GM18907 (cell line): Measurements from ENCODE around the gene CNBD2.
"Not testable (repeated sequence)": the region's sequence is repeated elsewhere in the genome, so short reads cannot be mapped to it uniquely, and the experiment has no call there.

Experiments
- ATAC-seq: cut with Tn5 transposase; IDR thresholded peaks from one replicate; pipeline ENCODE4 v1.9.1; 2021; ENCODE audit warnings: mild to moderate bottlenecking, moderate library complexity; ENCODE audit not compliant: unreplicated experiment

CNBD2 gene

DNA sequence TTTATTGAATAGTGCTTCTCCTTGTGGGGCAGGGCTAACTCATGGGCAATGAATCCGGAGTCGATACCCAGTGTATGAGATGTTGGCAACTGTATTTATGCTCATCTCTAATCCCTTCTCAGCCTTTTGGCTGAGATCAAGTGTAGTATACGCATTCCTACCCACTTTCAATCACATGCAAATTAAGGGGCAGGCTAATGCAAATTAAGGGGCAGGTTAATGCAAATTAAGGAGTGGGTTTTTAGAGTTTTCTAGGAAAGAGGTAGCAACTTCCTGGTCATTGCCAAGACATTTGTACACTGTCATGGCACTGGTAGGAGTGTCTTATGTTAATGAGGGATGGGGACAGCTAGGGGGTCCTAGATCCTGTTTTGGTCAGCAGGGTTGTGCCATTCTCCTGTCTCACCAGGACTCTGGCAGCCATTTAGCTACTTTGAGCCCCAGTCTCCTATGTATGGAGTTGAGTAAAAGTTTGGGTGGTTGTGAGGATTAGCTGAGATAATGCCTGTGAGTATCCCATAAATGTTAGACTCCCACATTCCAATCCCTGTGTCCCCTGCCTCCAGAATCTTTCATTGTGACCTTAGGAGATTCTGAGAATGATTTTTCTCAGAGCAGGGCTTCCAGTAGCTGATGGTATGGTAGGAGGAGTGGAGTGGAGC is at the start of gene CNBD2:
CNBD2 (plus strand) TSS at position 612 of the 662 bp plus-strand sequence. CDS start 173 bp downstream, outside the sequence.
- ATAC-seq = no peak

- ATAC-seq = no peak
Measured at GRCh38 chr20:35920523-35920922, 47.9 kb upstream of the CNBD2 start.

DNA sequence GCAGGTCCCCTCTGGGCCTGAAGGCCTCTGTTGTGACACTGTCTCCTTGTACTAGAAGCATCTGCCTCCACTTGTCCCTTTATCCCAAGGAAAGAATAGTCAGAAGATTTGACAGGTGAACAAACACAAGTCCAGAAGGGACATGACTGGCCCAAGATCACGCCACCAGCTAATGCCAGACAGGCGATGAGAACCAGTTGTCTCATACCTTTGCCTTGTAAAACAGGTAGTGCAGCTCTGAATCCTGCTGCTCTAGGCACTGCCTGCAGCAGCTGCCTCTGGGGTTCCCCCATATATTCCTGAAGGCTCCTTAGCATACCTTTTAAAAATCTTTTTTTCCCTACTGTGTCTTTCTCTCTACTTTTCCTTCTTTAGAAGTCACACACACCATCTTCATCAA is 39.1 kb upstream of the CNBD2 start:
- ATAC-seq = no peak

GRCh38 chr20:35934050-35934449 is 34.3 kb upstream of the CNBD2 start:
- ATAC-seq = no peak

DNA sequence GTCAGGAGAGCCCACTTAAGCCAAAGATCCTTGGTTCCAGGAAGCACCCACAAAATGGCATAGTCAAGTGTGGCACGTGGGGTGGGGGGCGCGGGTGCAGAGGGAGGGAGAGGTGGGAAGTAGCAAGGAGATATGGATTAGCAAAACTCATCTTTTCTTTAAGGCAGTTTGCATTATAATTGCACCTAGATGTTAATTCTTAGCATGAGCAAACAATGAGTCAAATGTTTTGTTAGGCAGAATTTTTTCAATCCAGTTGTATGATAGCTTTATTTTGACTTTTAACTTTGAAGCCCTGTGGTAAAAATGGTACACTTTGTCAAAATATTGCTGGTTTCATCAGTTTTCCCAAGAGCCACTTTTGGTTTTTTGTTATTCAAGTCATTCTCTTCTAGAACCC is 29.1 kb upstream of the CNBD2 start:
- no peak for ATAC-seq

DNA sequence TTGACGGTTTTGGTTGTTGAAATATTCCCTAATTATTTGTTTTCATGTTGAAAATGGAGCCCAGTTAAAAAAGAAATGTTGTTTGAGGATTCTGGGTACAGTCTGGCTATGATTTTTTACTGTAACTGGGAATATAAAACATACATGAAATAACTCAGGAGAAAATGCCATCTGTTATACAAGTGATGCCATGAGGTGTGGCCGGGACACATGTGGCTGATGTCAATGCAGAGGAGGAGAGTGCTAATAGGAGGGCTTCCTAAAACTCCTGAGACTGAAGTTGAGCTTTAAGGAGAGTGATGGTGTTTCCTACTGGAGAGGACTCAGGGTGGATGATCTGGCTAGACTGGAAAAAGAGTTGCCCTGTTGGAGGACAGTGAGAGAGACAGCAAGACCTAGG is 26.8 kb upstream of the CNBD2 start:
- ATAC-seq = no peak

DNA sequence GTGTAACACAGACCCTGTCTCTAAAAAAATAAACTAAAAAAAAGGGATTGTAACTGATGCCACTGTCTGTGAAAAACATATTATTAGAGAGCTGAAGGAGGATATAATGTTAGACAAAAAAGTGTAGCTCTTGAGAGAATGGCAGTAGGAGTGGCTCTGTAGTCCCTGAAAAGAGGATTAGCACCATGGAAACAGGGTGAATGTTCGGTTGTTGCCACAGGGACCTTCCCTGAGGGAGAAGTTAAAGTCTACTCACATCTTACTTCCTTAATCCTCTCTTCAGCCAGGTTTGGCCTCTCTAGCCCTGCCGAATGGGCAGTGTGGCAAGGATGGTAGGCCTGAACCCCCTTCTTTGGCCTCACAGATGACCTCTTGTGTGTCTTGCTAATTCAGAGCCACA is 26.1 kb upstream of the CNBD2 start:
- ATAC-seq = no peak

GRCh38 chr20:35947489-35947888 is 20.9 kb upstream of the CNBD2 start:
- ATAC-seq = no peak

DNA sequence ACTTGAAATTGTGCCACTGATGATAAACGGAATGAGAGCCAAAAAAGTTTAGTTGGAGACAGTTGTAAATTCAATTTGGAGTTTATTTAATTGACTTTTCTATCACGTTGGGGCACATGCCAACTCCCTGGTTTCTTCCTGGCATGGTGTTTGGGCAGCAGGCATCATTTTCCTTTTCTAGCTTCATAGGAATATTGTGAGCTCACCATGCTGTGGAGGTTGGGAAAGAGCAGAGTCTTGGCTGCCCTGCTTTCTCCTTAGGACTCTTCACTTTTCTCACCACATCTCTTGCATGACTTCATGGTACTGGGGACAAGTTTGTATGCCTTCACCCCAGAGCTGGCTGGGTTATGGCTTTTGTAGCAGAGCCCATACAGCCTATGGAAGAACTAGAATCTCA is 20.5 kb upstream of the CNBD2 start:
- ATAC-seq = no peak

GRCh38 chr20:35950093-35950492 is 18.3 kb upstream of the CNBD2 start:
- no peak for ATAC-seq

- not testable (repeated sequence) for ATAC-seq
Measured at GRCh38 chr20:35952080-35952479, 16.3 kb upstream of the CNBD2 start.

- no peak for ATAC-seq
Measured at GRCh38 chr20:35952480-35953386, 15.7 kb upstream of the CNBD2 start.

GRCh38 chr20:35953387-35954199 is 14.8 kb upstream of the CNBD2 start:
- ATAC-seq = peak; percentile 34

DNA sequence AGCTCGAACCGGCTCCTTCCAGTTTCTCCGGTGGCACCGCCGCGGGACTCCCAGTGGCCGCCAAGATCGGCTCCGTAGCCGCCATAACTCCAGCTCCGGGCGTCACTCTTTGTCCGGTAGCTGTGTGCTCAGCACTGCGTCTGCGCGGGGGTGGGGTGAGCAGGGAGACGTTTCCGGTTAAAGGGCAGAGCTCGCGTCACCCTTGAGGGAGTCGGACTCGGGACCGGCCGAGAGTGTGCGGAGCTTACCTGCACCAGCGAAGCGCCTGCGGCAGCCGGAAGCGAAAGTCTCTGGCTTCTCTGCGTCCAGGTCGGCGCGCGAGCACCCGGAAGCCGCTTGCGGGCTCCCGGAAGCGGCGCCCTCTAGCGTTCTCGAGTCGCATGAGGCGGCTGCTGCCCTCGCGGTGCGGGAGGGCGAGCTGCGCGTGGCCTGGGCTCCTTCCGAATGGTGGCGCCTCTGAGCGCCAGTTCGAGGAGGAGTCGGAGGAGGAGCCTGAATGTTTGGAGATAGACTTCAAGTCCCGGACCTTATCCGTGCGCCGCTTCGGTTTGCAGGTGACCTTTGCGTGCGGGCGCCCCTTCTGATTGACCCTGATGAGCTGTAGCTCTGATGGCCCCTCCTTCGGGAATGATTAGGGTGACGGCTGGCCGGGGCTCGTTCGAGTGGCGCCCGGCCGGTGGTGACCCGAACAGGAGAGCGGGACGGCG is 14.0 kb upstream of the CNBD2 start, which contains the start of gene SCAND1:
SCAND1 (minus strand) TSS at position 303 of the 707 bp plus-strand sequence; CDS start at position 85, 218 bp downstream.
- peak; percentile 87 for ATAC-seq

DNA sequence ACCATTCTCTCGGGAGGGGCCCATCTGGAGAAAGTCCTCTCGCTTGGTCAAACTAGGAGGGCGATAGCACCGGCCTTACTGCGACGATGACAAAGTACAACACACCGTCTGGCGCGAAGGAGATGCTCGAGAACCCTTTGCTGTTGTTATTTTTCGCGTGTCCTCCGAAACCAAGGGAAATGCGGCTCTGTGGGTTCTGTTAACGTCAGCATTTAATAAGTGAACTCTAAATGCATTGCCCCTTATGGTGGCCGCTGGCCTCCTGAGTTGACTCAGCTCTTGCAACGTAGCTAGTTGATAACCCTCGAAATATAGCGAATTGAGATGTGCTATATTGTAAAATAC is 13.5 kb upstream of the CNBD2 start:
- peak; percentile 2 for ATAC-seq

DNA sequence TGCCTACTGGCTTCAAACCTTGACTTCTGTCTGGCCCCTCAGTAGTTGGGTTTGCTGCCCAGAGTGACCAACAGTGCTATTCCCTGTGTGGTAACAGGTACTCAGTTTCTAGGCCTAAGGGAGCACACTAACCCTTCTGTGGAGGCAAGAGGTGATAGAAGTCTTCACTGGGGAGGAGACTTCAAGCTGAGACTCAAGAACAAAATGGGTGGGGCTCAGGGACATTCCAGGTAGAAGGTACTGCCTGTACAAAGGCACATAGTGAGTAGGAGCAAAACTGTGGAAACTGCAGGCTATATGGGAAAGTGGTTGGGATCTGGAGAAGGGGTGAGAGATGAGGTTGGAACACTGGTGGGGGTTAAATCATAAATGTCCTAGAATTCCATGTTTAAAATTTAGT is 11.8 kb upstream of the CNBD2 start:
- ATAC-seq = no peak

DNA sequence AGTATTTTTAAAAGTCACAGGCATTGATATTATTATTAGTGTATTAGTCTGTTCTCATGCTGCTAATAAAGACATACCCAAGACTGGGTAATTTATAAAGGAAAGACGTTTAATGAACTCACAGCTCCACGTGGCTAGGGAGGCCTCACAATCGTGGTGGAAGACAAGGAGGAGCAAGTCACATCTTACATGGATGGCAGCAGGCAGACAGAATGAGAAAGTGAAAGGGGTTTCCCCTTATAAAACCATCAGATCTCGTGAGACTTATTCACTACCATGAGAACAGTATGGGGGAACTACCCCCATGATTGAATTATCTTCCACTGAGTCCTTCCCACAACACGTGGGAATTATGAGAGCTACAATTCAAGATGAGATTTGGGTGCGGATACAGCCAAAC is 9.1 kb upstream of the CNBD2 start:
- not testable (repeated sequence) for ATAC-seq

GRCh38 chr20:35963878-35964277 is 4.5 kb upstream of the CNBD2 start:
- no peak for ATAC-seq

DNA sequence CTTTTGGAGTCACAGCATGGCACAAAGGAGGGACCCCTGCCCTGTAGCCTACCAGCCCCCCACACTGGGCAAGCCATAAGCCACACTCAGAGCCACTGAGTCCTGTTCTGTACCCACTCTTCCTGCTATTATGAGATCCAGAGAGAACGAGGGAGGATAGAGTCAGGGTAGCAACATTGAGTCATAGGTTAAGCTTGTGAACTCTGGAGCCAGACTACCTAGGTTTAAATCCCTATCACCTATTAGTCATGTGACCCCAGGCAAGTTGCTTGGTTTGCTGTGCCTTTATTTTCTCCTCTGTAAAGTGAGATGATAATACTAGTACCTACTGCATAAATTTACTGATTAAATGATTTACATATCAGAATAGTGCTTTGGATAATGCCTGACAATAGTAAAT is 540 bp downstream of the CNBD2 start:
- no peak for ATAC-seq

GRCh38 chr20:35971981-35972380 is 3.6 kb downstream of the CNBD2 start:
- ATAC-seq = no peak

- ATAC-seq = no peak
Measured at GRCh38 chr20:35972462-35972861, 4.1 kb downstream of the CNBD2 start.
